Activated naive CD4-positive, alpha-beta T cell (primary cell): ENCODE results near the gene NKIRAS2.

Experiments used
- DNase-seq, 4 experiments: peaks; one replicate each; lab custom pipeline; 2025; lab: John Stamatoyannopoulos, UW

Gene NKIRAS2

GRCh38 chr17:42055027-42055426, 35.1 kb downstream of the NKIRAS2 start:
- no peak for DNase-seq

- DNase-seq = no peak
Observed at GRCh38 chr17:42055496-42055895, 35.6 kb downstream of the NKIRAS2 start.

GRCh38 chr17:42056635-42057034, 36.7 kb downstream of the NKIRAS2 start:
- DNase-seq = no peak

GRCh38 chr17:42058063-42058462, 38.2 kb downstream of the NKIRAS2 start:
- no peak for DNase-seq

- DNase-seq = no peak
Observed at GRCh38 chr17:42059815-42060214, 39.9 kb downstream of the NKIRAS2 start.

- no peak for DNase-seq
Observed at GRCh38 chr17:42060231-42060630, 40.3 kb downstream of the NKIRAS2 start.

- no peak for DNase-seq
Observed at GRCh38 chr17:42061646-42062487, 42.0 kb downstream of the NKIRAS2 start.

- no peak for DNase-seq
Observed at GRCh38 chr17:42062681-42063080, 42.8 kb downstream of the NKIRAS2 start.

GRCh38 chr17:42065201-42065600, 45.3 kb downstream of the NKIRAS2 start:
- no peak for DNase-seq

- DNase-seq = peak; percentile 43 to 65 (median 58)
Observed at GRCh38 chr17:42067371-42068091, 47.6 kb downstream of the NKIRAS2 start.

- DNase-seq = no peak
Observed at GRCh38 chr17:42068979-42069378, 49.1 kb downstream of the NKIRAS2 start.

GRCh38 chr17:42071810-42072209, 51.9 kb downstream of the NKIRAS2 start:
- no peak for DNase-seq

GRCh38 chr17:42072323-42073187, 52.7 kb downstream of the NKIRAS2 start:
- no peak for DNase-seq
